ENCODE results near the gene MARCHF9.
A peak's percentile ranks its signal among the peaks of the same experiment; 100 is the strongest.

MARCHF9 gene

DNA sequence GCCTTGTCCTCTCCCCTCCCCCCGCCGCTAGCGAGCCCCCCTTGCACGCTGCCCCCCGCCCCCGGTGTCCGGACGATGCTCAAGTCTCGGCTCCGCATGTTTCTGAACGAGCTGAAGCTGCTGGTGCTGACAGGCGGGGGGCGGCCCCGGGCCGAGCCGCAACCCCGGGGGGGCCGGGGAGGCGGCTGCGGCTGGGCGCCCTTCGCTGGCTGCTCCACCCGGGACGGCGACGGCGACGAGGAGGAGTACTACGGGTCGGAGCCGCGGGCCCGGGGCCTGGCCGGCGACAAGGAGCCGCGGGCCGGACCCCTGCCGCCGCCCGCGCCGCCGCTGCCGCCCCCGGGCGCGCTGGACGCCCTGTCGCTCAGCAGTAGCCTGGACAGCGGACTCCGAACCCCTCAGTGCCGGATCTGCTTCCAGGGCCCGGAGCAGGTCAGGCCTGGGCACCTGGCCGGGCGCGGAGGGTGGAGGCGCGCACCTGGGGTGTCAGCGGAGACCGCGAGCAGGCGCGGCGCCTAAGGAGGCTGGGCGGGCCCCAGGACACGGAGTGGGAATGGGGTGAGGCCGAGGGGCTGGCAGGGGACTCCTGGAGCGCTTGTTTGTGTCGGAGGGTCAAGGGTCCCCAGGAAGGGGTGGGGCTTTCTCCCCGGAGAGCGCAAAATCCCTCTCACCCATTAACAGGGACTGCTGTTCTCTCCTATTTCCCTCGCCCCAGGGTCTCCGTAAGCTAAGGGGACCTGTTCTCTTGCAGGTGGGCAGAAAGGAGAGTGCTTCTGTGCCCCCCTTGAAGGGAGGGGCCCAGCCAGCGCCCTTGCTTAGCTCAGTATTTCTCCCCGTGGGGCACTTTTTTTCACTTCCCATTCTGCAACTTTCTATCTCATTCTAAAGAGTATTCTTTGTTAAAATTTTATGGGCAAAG lies 810 bp downstream of the MARCHF9 start:
- DNase-seq (ENCODE audit: low spot score), result peak; percentile 50

DNA sequence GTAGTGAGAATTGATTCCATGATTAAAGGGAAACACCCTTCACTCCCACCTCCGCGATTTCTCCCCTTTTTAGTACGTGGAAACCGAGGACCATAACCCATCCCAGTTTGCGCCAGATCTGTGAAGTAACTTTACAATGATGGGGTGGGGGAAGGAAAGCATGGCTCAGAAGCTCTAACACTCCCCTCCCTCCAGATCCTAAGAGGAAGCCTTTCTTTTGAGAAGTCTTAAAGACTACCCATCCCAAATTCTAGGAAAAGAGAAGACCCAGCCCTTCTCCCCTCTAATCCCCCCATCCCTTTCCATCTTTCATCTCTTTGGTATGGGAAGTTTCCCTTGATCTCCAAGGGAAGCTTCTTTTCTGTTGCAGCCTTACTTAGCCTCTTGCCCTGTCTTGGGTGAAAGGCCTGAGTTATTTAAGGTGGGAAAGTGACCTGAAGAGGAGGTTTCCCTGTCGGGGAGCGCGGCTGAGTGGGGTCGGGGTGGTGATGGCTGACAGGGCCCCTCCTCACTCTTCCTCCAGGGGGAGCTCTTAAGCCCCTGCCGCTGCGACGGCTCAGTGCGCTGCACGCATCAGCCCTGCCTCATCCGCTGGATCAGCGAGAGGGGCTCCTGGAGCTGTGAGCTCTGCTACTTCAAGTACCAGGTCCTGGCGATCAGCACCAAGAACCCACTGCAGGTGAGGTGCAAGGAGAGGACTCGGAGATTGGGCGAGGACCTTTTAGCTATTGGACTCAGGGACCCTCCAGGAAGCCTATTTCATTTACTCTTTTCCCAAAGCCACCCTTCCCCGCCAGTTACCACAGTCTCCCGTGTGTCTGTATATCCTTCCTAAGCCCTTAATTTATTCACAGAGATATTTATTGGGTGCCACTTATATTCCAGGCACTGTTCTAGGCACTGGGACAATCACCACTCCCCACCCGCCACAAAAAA lies 1.8 kb downstream of the MARCHF9 start:
- DNase-seq (ENCODE audit: low spot score), result peak; percentile 88

DNA sequence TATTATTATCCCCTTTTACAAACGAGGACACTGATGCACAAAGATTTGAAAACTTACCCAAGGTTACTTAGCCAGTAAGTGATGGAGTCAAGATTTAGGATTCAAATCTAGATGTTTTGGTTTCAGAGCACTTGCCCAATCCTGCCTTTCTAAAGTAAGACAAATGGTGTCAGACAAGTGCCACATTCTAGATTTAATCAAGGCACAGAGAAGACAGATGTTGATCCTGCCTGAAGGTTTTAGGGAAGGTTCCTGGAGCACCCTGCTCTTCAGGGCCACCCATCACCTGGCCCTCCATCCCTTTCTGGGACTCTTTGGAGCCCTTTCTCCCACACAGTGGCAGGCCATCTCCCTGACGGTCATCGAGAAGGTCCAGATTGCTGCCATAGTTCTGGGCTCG lies 2.9 kb downstream of the MARCHF9 start:
- DNase-seq (ENCODE audit: low spot score), result no peak

DNA sequence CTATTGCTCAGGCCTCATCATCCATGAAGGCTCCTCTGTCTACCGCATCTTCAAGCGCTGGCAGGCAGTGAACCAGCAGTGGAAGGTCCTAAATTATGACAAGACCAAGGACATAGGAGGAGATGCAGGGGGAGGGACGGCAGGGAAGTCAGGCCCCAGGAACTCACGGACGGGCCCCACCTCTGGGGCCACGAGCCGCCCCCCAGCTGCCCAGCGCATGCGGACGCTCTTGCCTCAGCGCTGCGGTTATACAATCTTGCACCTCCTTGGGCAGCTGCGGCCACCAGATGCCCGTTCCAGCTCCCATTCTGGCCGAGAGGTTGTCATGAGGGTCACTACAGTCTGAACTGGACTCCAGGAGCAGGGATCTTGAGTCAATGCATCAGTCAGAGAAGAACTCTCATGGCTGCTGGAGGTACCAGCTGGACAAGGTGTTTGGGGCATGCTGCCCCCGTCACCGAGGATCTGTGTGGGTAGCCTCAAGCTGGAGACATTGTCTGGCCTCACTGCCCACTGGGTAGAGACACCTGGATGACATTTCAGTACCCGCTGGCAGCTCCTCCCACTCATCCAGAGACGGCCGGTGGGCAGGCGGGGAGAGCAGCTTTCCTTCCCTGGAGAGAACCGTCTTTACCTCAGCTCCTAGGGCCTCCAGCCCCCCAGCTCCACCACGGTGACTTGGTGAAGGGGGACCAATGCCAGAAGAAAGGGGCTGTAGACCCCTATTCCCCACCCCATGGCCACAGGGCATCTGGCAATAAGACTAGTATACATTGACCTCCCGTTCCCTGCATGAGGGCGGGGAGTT lies 3.9 kb downstream of the MARCHF9 start:
- DNase-seq (ENCODE audit: low spot score), result no peak

- DNase-seq (ENCODE audit: low spot score), result peak; percentile 54
These were observed 4.6 kb downstream of the MARCHF9 start for GRCh38 chr12:57759360-57759980.

DNA sequence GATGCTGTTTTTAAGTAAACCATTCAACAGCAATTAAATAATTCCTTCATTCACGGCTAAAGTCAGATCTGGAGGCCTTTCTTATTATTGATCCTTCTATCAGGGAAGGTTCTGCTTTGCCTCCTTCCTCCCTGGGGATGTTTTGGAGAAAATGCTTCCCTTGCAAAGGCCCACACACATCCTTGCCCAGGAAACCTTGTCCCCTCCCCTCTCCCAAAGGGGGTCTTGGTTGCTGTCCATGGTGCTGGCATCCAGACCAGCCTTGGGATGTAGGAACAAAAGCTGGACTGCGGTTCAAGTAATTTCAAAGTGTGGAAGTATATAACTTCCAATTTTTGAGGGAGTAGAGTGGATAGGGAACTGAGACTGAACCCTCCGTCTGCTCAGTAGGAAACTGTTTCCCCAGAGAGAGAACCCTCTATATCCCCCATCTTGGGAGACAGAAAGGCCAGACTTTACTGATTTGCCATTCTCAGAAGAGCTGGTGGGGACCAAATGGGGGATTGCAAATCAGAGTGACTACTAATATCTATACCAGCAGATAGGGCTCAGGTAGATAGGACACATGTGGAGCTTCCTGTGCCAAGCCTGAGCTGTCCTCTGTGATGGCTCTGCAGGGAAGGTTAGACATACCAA lies 5.6 kb downstream of the MARCHF9 start:
- DNase-seq (ENCODE audit: low spot score), result no peak

DNA sequence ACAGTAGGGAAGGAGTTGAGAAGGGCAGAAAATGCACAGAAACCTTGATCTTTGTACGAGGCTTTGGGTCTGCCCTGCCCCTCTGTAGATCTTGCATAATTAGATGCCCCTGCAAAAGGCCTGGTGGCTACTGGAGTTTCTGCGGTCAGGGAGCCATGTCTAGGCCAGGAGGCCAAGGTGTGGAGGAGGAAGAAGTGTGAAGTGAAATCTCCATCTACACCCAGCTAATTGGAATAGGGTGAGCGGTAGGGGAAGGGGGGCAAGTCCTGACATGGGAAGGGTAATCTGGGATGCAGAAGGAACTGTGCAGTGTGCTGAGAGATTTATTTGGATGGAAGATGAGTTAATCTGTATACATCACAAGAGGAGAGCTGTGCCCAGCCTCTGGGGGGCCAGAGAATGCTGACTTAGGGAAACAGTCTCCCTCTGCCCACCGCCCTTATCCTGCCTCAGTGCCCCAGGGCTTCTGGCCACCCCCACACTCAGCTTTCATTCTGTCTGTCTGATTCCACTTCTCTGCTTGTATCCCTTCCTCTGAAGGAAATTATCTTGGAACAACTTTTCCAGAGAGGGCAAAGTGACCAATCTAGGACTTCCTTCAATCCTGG lies 6.6 kb downstream of the MARCHF9 start:
- DNase-seq (ENCODE audit: low spot score), result no peak

DNA sequence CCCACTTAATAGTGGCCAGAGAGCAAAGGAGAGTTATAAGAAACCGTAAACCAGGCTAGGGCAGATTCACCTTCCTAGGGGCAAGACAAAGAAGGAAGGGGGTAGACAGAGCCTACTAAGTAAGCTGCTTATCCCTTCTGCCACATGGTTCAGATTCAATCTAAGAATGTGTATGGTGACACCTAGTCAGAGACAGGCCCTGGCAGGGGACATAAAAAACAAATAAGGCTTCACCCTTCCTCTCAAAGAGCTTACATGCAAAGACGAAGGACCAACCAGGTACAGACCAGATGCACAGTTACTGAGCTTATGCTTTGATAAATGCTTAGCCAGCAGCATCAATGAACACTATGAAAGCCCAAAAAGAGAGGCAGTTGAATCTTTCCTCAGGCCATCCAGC lies 7.6 kb downstream of the MARCHF9 start:
- peak; percentile 53 for DNase-seq (ENCODE audit: low spot score)

DNA sequence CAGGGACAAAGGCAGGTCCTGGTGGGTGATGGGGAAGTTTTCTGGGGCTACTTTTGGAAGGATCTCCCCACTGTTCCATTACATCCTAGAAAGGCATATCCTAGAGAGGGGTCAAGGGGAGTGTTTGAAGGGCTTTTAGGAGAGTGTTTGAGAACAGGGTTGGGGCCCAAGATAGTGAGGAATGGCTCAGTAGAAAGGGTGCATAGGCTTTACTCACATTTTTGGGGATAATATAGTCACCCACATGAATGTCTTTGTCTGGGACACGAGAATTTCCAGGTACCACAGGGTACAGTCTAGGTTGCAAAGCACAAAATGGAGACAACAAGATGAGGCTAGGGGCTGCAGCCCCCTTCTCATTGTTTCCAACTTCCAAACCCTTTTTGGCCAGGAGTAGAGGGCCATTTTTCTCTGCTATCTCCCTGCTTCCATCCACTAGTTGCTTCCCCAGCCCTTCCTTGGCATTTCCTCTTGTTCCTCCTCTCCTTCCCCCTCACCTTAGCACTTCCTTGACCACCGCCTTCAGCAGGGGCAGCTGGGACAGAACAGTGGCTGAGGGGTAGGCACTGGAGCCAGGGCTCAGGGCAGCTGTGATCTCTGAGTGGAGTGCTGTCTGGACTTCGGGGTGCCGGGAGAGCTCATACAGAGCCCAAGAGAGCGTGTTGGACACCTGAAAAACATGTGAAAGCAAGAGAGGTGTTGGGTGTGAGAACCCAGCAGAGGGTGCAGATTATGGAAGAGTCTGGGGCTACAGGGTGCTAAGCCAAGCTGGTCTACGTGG lies 9.2 kb downstream of the MARCHF9 start:
- no peak for DNase-seq (ENCODE audit: low spot score)

- DNase-seq (ENCODE audit: low spot score), result no peak
These were observed 9.7 kb downstream of the MARCHF9 start for GRCh38 chr12:57764662-57765002.

DNA sequence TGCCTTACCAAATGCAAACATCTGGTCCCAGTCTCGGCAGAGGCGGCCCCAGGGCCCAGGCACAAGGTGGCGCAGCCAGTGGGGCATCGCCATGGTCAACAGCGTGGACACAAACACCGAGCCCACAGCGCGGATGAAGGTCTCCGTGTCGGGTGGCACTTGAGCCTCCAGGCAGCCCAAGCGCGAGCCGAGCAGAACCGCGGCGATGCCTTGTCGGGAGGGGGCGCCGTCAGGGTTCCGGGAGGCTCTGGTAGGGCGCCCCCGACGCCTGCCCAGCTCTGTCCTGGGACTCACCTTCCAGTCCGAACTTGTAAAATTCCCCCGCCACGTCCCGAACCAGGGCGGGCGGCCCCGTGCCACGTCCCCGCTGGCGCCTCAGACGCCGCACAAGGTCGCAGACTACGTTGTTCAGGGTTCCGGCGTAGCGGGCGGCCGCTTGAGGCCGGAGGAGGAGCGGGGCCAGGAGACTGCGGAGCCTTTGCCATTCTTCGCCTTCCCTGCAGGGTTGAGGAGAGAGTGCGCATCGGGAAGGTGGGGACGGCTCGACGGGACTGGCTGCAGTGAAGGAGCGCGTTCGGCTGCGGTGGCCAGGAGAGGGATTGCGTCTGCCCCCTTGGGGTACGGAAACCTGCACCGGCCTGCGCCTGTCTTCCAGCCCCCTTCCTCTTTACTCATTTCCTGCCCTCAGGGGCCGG lies 10.2 kb downstream of the MARCHF9 start:
- DNase-seq (ENCODE audit: low spot score), result no peak

- DNase-seq (ENCODE audit: low spot score), result no peak
These were observed 11.0 kb downstream of the MARCHF9 start for GRCh38 chr12:57765698-57766463.

DNA sequence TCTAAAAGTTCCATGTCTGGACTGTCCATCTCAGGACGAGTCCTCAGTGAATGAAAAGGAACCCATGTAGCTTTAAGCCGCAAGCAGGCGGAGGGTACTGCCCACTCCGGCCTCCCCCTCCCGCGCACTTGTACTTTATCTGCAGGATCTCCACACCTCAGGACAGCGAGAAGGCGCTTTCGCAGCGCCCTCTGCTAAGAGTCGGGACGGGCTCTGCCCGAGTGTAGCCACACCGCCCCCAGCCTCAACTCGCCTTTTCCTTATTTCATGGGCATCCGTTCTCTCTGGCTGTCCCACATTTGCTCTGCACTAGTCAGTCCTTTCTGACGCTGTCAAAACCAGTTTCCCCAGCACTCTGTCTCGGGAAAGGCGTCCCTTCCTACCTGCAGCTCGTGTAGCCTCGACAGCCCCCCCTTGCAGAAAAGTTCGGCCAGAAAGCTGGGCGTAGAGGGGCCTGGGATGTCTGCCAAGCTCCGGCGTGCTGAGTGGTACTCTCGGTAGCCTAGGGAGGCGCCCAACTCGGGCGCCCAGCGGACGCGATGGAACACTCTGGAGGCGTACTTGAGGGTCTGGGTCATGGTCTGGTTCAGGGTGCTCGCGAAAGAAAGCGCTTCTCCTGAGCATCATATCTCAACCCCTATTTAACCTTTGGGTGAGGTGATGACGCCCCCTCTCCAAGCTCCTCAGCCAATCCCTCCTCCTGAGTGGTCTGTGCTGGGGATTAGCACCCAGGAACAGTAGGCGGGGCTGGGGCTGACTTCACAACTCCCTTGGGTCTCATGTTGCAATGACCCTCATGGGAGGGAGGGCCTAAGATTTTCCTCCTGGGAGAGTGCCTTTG lies 11.8 kb downstream of the MARCHF9 start, which contains the start of gene CYP27B1:
TSS of gene CYP27B1 (minus strand) at position 615 of the 841 bp plus-strand sequence. CDS start at position 578, 37 bp downstream.
- peak; percentile 87 for DNase-seq (ENCODE audit: low spot score)

DNA sequence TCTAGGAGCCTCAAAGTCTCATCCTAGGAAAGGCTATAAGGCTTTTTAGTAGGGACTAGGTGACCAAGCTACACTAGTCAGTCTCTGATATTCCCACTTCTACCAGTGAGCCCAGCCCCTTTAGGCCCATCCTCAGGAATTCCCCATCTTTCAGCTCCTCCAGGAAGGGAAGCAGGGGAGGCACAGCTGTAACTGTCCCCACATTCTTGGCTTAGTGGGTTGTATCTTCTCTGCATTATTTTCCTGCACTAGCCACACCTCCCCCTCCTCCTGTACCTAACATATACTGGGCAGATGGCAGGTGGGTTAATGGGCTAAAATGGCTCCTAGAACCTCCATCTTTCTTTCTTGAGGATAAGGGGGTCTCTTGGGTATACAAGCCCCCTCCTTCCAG lies 12.4 kb downstream of the MARCHF9 start:
- no peak for DNase-seq (ENCODE audit: low spot score)

DNA sequence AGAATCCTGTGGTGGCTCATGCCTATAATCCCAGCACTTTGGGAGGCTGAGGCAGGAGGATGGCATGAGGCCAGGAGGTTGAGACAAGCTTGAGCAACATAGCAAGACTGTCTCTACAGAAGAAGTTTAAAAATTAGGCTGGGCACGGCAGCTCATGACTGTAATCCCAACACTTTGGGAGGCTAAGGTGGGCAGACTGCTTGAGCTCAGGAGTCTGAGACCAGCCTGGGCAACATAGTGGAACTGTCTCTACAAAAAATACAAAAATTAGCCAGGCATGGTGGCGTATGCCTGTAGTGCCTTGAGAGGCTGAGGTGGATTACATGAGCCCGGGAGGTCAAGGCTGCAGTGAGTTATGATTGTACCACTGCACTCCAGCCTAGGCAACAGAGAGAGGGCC lies 13.0 kb downstream of the MARCHF9 start:
- DNase-seq (ENCODE audit: low spot score), result no peak

DNA sequence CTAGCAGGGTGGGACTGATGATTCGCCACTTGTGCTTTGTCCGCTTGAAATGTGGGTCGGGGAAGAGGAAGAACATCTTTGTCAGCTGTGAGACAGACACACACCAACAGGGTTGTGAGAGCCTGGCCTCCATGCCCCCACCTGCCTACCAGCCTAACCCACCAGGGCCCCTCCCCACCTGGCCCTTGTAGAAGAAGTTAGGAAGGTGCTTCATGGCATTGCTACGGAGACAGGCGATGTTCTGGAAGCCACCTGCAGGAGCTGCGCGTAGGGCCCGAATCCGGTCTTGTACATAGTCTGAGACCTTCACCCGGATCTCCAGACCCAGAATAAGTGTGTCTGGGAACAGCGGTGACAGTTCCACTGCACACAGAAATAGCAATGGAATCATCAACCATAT lies 14.7 kb downstream of the MARCHF9 start:
- DNase-seq (ENCODE audit: low spot score), result no peak

DNA sequence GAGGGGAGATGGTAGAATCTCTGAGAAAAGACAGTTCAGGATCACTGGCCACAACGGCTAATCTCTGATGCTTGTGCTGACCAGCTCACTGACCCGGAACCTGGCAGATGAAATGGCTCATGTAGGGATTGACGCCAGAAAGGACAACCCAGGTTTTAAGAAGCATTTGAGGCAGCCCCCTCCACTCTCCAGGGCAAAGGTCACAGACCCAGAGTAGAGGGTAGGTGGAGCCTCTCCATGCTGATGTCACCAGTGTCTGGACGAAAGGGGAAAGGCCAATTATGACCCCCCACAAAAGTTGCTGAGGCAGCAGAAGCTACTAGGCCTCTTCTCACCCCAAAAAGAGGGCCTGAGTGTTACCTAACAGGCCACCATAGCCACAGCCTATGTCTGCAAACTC lies 15.8 kb downstream of the MARCHF9 start:
- DNase-seq (ENCODE audit: low spot score), result no peak
